Ectodermal cell (in vitro differentiated cells): ENCODE data around the gene GAB2.

Source experiments
- H3K27ac ChIP-seq: 2 replicates; pipeline ENCODE4 v1.7.0; 2013; ENCODE audit warnings: mild to moderate bottlenecking, low read depth, low read length; ENCODE audit not compliant: insufficient read depth, poor library complexity, severe bottlenecking
- H3K27me3 ChIP-seq: 2 replicates; pipeline ENCODE4 v1.7.0; 2013; ENCODE audit warnings: mild to moderate bottlenecking, low read length; ENCODE audit not compliant: insufficient read depth, control insufficient read depth, poor library complexity, severe bottlenecking
- H3K36me3 ChIP-seq: one replicate; pipeline ENCODE4 v1.7.0; 2013; ENCODE audit warnings: low read length; ENCODE audit not compliant: control insufficient read depth, insufficient read depth
- H3K4me1 ChIP-seq: one replicate; pipeline ENCODE4 v1.7.0; 2013; ENCODE audit warnings: low read length; ENCODE audit not compliant: control insufficient read depth, insufficient read depth
- H3K4me3 ChIP-seq: 2 replicates; pipeline ENCODE4 v1.7.0; 2013; ENCODE audit warnings: low read depth, low read length, control low read depth; ENCODE audit not compliant: insufficient read depth
- H3K9me3 ChIP-seq: 2 replicates; pipeline ENCODE4 v1.7.0; 2013; ENCODE audit warnings: mild to moderate bottlenecking, low read length, moderate library complexity; ENCODE audit not compliant: control insufficient read depth
- WGBS, 2 experiments: methylation state at CpG; one replicate each; pipeline ENCODE4 v1.1.7; 2013; ENCODE audit warnings: missing lambda C conversion rate in 2 of 2; 5-methylcytosine and 5-hydroxymethylcytosine counted together

Gene GAB2

GRCh38 chr11:78219493-78220217, 198.0 kb downstream of the GAB2 start:
- peaks cover 26% of the 10 kb centered on the region for H3K36me3 ChIP-seq
- H3K9me3 ChIP-seq: no peaks in the 10 kb centered on the region
- no peak overlapping the region for H3K27ac ChIP-seq
- H3K4me3 ChIP-seq: no peak overlapping the region
- WGBS, 2 experiments: 93 to 95% methylated on average over 7 of the region's 7 CpGs
- H3K27me3 ChIP-seq: no peaks in the 10 kb centered on the region
- H3K4me1 ChIP-seq: no peaks in the 10 kb centered on the region

GRCh38 chr11:78218707-78219492, 198.7 kb downstream of the GAB2 start:
- Histone ChIP-seq H3K27me3 (no peaks in the 10 kb centered on the region), H3K36me3 (peaks cover 26% of the 10 kb centered on the region), H3K9me3 (no peaks in the 10 kb centered on the region), H3K4me1 (no peaks in the 10 kb centered on the region), H3K4me3 (no peak overlapping the region), H3K27ac (no peak overlapping the region)
- WGBS, 2 experiments: 95 to 96% methylated on average over 11 of the region's 11 CpGs

- Histone ChIP-seq H3K4me3 (no peak overlapping the region), H3K4me1 (no peaks in the 10 kb centered on the region), H3K27ac (no peak overlapping the region), H3K9me3 (no peaks in the 10 kb centered on the region), H3K27me3 (no peaks in the 10 kb centered on the region), H3K36me3 (peaks cover 22% of the 10 kb centered on the region)
- 94 to 95% methylated on average over 14 of the region's 14 CpGs for WGBS, 2 experiments
Measured at GRCh38 chr11:78217650-78218541, 199.7 kb downstream of the GAB2 start.

GRCh38 chr11:78216571-78217287, 200.9 kb downstream of the GAB2 start:
- Histone ChIP-seq H3K36me3 (peaks cover 16% of the 10 kb centered on the region), H3K27ac (no peak overlapping the region), H3K4me1 (no peaks in the 10 kb centered on the region), H3K27me3 (no peaks in the 10 kb centered on the region), H3K4me3 (no peak overlapping the region), H3K9me3 (no peaks in the 10 kb centered on the region)
- 91 to 96% methylated on average over 5 of the region's 5 CpGs for WGBS, 2 experiments

GRCh38 chr11:78216021-78216420, 201.6 kb downstream of the GAB2 start:
- Histone ChIP-seq H3K9me3 (no peaks in the 10 kb centered on the region), H3K27me3 (no peaks in the 10 kb centered on the region), H3K4me3 (no peak overlapping the region), H3K27ac (no peak overlapping the region), H3K4me1 (no peaks in the 10 kb centered on the region), H3K36me3 (peaks cover 9% of the 10 kb centered on the region)
- 95 to 96% methylated on average over 3 of the region's 3 CpGs for whole genome bisulfite sequencing, 2 experiments

- peaks cover 9% of the 10 kb centered on the region for H3K36me3 ChIP-seq
- H3K4me3 ChIP-seq: no peak overlapping the region
- no peaks in the 10 kb centered on the region for H3K27me3 ChIP-seq
- no peaks in the 10 kb centered on the region for H3K9me3 ChIP-seq
- 92 to 96% methylated on average over 12 of the region's 12 CpGs for WGBS, 2 experiments
- no peaks in the 10 kb centered on the region for H3K4me1 ChIP-seq
- no peak overlapping the region for H3K27ac ChIP-seq
Measured at GRCh38 chr11:78214331-78215194, 203.1 kb downstream of the GAB2 start.

GRCh38 chr11:78213526-78214330, 203.9 kb downstream of the GAB2 start:
- H3K27me3 ChIP-seq: no peaks in the 10 kb centered on the region
- no peak overlapping the region for H3K4me3 ChIP-seq
- no peak overlapping the region for H3K27ac ChIP-seq
- 91 to 93% methylated on average over 8 of the region's 8 CpGs for WGBS, 2 experiments
- no peaks in the 10 kb centered on the region for H3K9me3 ChIP-seq
- H3K4me1 ChIP-seq: no peaks in the 10 kb centered on the region
- peaks cover 9% of the 10 kb centered on the region for H3K36me3 ChIP-seq

- Histone ChIP-seq H3K9me3 (no peaks in the 10 kb centered on the region), H3K4me1 (no peaks in the 10 kb centered on the region), H3K27ac (no peak overlapping the region), H3K27me3 (no peaks in the 10 kb centered on the region), H3K36me3 (peaks cover 9% of the 10 kb centered on the region), H3K4me3 (no peak overlapping the region)
- WGBS, 2 experiments: 94 to 97% methylated on average over 11 of the region's 11 CpGs
Measured at GRCh38 chr11:78212586-78213371, 204.8 kb downstream of the GAB2 start.
